Uterus (tissue), 2 donors: Measurements from ENCODE around the gene HABP4.

ENCODE experiments used
- POLR2A ChIP-seq, 2 donors: fragments of 450-650 bp; IDR thresholded peaks; one replicate each; pipeline ENCODE4 v1.6.1; 2016; ENCODE audit warnings: antibody characterized with exemption in 2 of 2, mild to moderate bottlenecking in 1 of 2, moderate library complexity in 1 of 2
- TF ChIP-seq, protein P1 (sequence below), 4 experiments: fragments of 200-600 bp in 2 of 4; fragments of 450-650 bp in 2 of 4; sonication (generic) in 2 of 4; IDR thresholded peaks; one replicate each; pipeline ENCODE4 v1.5.1; 2016 to 2019; ENCODE audit warnings: antibody characterized with exemption in 4 of 4, mild to moderate bottlenecking in 2 of 4, moderate library complexity in 1 of 4

DNA sequence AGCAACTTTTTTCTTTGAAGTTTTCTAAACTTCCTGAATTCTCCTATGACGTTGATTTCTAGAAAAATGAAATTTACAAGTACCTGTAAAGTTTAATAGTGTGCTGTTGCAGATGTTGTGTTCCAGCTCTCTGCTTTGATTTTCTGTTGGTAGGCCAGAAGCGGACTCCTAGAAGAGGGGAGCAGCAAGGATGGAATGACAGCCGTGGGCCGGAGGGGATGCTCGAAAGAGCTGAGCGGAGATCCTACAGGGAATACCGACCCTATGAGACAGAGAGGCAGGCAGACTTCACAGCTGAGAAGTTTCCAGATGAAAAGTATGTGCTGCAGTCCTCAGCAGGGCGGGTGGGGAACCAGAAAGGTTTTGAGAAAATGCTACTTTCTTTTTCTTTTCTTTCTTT, 8.3 kb downstream of the HABP4 start:
- TF ChIP-seq, protein P1, sequence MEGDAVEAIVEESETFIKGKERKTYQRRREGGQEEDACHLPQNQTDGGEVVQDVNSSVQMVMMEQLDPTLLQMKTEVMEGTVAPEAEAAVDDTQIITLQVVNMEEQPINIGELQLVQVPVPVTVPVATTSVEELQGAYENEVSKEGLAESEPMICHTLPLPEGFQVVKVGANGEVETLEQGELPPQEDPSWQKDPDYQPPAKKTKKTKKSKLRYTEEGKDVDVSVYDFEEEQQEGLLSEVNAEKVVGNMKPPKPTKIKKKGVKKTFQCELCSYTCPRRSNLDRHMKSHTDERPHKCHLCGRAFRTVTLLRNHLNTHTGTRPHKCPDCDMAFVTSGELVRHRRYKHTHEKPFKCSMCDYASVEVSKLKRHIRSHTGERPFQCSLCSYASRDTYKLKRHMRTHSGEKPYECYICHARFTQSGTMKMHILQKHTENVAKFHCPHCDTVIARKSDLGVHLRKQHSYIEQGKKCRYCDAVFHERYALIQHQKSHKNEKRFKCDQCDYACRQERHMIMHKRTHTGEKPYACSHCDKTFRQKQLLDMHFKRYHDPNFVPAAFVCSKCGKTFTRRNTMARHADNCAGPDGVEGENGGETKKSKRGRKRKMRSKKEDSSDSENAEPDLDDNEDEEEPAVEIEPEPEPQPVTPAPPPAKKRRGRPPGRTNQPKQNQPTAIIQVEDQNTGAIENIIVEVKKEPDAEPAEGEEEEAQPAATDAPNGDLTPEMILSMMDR (IDR thresholded peaks at IDR 0.05): no peak
- no peak for TF ChIP-seq POLR2A (IDR thresholded peaks at IDR 0.05)
